A673 (cell line): ENCODE data around the gene GULP1.

Experiments
- CTCF ChIP-seq: fragments of 300-800, 200-600 bp; sonication (generic); conservative IDR thresholded peaks from 2 replicates; pipeline ENCODE4 v1.5.1; 2017; ENCODE audit warnings: low read depth, mild to moderate bottlenecking, antibody characterized with exemption, low read length, moderate library complexity, mixed read lengths
- EZH2 ChIP-seq: fragments of 200-600 bp; sonication (generic); IDR thresholded peaks from 2 replicates; pipeline ENCODE4 v1.6.1; 2017; ENCODE audit warnings: borderline replicate concordance, low read depth, mild to moderate bottlenecking, mixed read lengths, antibody characterized with exemption, low read length; ENCODE audit not compliant: poor library complexity, severe bottlenecking

GRCh38 chr2:188338463-188338862 lies 46.8 kb downstream of the GULP1 start:
- TF ChIP-seq EZH2 (no peak), CTCF (no peak)
